ENCODE results near the gene COPB2. TPM values are rescaled to one million over a fixed set of nuclear protein-coding genes. Genes with fewer than 3 reads are reported as not detected.

COPB2 gene
- total RNA-seq, 1 experiment from 2014 or later, result 141 TPM

DNA sequence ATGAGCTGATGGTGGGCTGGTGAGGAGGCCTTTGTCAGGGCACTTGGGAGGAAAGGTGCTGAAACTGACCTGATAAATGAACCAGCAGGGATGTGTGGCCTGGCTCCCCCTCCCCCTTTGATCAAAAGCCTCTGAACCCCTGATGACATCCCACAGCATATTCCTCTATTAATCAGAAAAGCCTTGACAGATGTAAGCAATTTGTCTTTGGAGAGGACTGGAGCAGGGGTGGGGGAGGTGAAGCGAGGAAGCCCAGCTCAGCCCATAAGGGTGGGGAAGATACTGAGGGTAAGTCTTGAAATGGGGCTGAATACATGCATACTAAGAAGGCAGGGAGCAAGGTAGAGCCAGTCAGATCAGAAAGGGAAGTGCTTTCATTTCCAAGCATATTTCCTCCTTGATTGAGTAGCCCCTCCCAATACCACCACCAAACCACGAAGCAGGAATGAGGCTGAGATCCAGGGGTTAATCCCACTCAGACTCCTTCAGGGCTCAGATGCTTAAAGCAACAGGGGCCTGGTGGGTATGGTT is 80.3 kb downstream of the COPB2 start:
- peak; percentile 62 for DNase-seq (ENCODE audit: low read depth)

- DNase-seq (ENCODE audit: low read depth), result no peak
Measured at GRCh38 chr3:139308560-139308959, 80.9 kb downstream of the COPB2 start.

- no peak for DNase-seq (ENCODE audit: low read depth)
Measured at GRCh38 chr3:139307601-139308555, 81.6 kb downstream of the COPB2 start.

Small RNA genes within 50 kb of the gene (small RNA-seq; reads per million reads assigned to genes)
- gene RF00026, result not detected

Other genes starting within 250 kb of the COPB2 start
- 176 and 200 TPM in 2 replicates for gene MRPS22, start 45.6 kb downstream of the COPB2 start, total RNA-seq (2014; rRNA removed; shearing (Covaris generic))
- gene RBP2, start 86.9 kb upstream of the COPB2 start, total RNA-seq (2014; rRNA removed; shearing (Covaris generic)), result not detected in 2 replicates
- gene RBP1, start 150.1 kb upstream of the COPB2 start, total RNA-seq (2014; rRNA removed; shearing (Covaris generic)), result not detected in 2 replicates

Measured in HT1080 (cell line).